Neural cell (in vitro differentiated cells): Measurements from ENCODE around the gene GPR183. TPM values are rescaled to one million over a fixed set of nuclear protein-coding genes. Genes with fewer than 3 reads are reported as not detected.

Experiments used
- H2AFZ ChIP-seq: fragments of 200-600, 300-800 bp; sonication (generic), shearing (Covaris generic); 2 replicates; pipeline ENCODE4 v1.6.0; 2014; ENCODE audit warnings: low read depth, mild to moderate bottlenecking, antibody characterized with exemption, low read length, moderate library complexity
- H3F3A ChIP-seq: fragments of 200-600 bp; shearing (Covaris generic); 2 replicates; pipeline ENCODE4 v1.6.1; 2016; ENCODE audit warnings: mild to moderate bottlenecking, moderate library complexity, mixed read lengths, antibody characterized with exemption, low read length; ENCODE audit not compliant: insufficient read depth, poor library complexity, severe bottlenecking
- H3K27ac ChIP-seq: fragments of 200-600, 300-800 bp; sonication (generic), shearing (Covaris generic); 2 replicates; pipeline ENCODE4 v1.5.1; 2014; ENCODE audit warnings: mild to moderate bottlenecking, low read length, moderate library complexity
- H3K27me3 ChIP-seq: fragments of 300-800, 200-600 bp; sonication (generic), shearing (Covaris generic); 2 replicates; pipeline ENCODE4 v1.6.0; 2014; ENCODE audit warnings: mild to moderate bottlenecking, low read depth, low read length, moderate library complexity; ENCODE audit not compliant: insufficient read depth
- H3K36me3 ChIP-seq: fragments of 300-800, 200-600 bp; sonication (generic), shearing (Covaris generic); 2 replicates; pipeline ENCODE4 v1.5.1; 2014; ENCODE audit warnings: mild to moderate bottlenecking, antibody characterized with exemption, low read length, moderate library complexity; ENCODE audit not compliant: insufficient read depth
- H3K4me2 ChIP-seq: fragments of 300-800, 200-600 bp; sonication (generic), shearing (Covaris generic); 2 replicates; pipeline ENCODE4 v1.6.0; 2014; ENCODE audit warnings: mild to moderate bottlenecking, low read length
- H3K4me3 ChIP-seq: fragments of 300-800, 200-600 bp; sonication (generic), shearing (Covaris generic); 2 replicates; pipeline ENCODE4 v1.5.1; 2014; ENCODE audit warnings: mild to moderate bottlenecking, low read length, moderate library complexity
- H3K79me2 ChIP-seq: fragments of 200-600 bp; shearing (Covaris generic); replicated peaks from 2 replicates; pipeline ENCODE4 v1.6.0; 2014; ENCODE audit warnings: mild to moderate bottlenecking, low read length, moderate library complexity; ENCODE audit not compliant: insufficient read depth
- H3K9ac ChIP-seq: fragments of 300-800, 200-600 bp; sonication (generic), shearing (Covaris generic); 2 replicates; pipeline ENCODE4 v1.6.1; 2016; ENCODE audit warnings: mild to moderate bottlenecking, low read length, mixed read lengths
- H3K9me2 ChIP-seq: fragments of 200-600 bp; shearing (Covaris generic); 2 replicates; pipeline ENCODE4 v1.6.1; 2016; ENCODE audit warnings: mild to moderate bottlenecking, low read length, mixed read lengths; ENCODE audit not compliant: insufficient read depth
- H3K9me3 ChIP-seq: fragments of 200-600, 300-800 bp; sonication (generic), shearing (Covaris generic); 2 replicates; pipeline ENCODE4 v1.6.1; 2016; ENCODE audit warnings: mild to moderate bottlenecking, mixed run types, low read length, moderate library complexity, mixed read lengths
- H4K20me1 ChIP-seq: fragments of 200-600 bp; shearing (Covaris generic); 2 replicates; pipeline ENCODE4 v1.6.1; 2016; ENCODE audit warnings: mild to moderate bottlenecking, mixed run types; ENCODE audit not compliant: insufficient read depth
- CTCF ChIP-seq: fragments of 450-650 bp; IDR thresholded peaks from 2 replicates; pipeline ENCODE4 v1.5.1; 2014; ENCODE audit warnings: antibody characterized with exemption, mild to moderate bottlenecking, moderate library complexity; ENCODE audit not compliant: poor library complexity, severe bottlenecking
- EP300 ChIP-seq: fragments of 450-650 bp; conservative IDR thresholded peaks from 2 replicates; pipeline ENCODE4 v1.6.1; 2014; ENCODE audit warnings: antibody characterized with exemption, mild to moderate bottlenecking, moderate library complexity; ENCODE audit not compliant: poor library complexity, severe bottlenecking
- EZH2 ChIP-seq: fragments of 200-600, 300-800 bp; shearing (Covaris generic), sonication (generic); IDR thresholded peaks from 2 replicates; pipeline ENCODE4 v1.6.1; 2014; ENCODE audit warnings: antibody characterized with exemption, low read length, borderline replicate concordance, mild to moderate bottlenecking; ENCODE audit not compliant: insufficient read depth, poor library complexity, severe bottlenecking
- MXI1 ChIP-seq: fragments of 450-650 bp; conservative IDR thresholded peaks from 2 replicates; pipeline ENCODE4 v1.6.1; 2014; ENCODE audit warnings: antibody characterized with exemption, mild to moderate bottlenecking; ENCODE audit not compliant: poor library complexity, severe bottlenecking
- POLR2AphosphoS5 ChIP-seq: IDR thresholded peaks from 2 replicates; pipeline ENCODE4 v1.6.1; 2012
- RAD21 ChIP-seq: fragments of 450-650 bp; conservative IDR thresholded peaks from 2 replicates; pipeline ENCODE4 v1.6.1; 2014; ENCODE audit warnings: antibody characterized with exemption, mild to moderate bottlenecking, moderate library complexity
- REST ChIP-seq: IDR thresholded peaks from 2 replicates; pipeline ENCODE4 v1.6.1; 2012; ENCODE audit warnings: borderline replicate concordance
- SMC3 ChIP-seq: fragments of 450-650 bp; conservative IDR thresholded peaks from 2 replicates; pipeline ENCODE4 v1.6.1; 2014; ENCODE audit warnings: antibody characterized with exemption, mild to moderate bottlenecking, moderate library complexity; ENCODE audit not compliant: poor library complexity
- TAF1 ChIP-seq: IDR thresholded peaks from 2 replicates; pipeline ENCODE4 v1.6.1; 2012; ENCODE audit warnings: low read depth
- polyA plus RNA-seq: library from polyadenylated mRNA; depleted of rRNA; stranded (reverse); fragments of >200 nt; gene quantifications from 2 replicates; pipeline ENCODE4 v1.2.3, GENCODE V29; 2014

Gene GPR183
- polyA plus RNA-seq, 1 donor from 2014 or later, result not detected

GRCh38 chr13:99356012-99356261 is 48.7 kb upstream of the GPR183 start:
- Histone ChIP-seq H3K4me2 (no peak overlapping the region), H3K27ac (no peak overlapping the region), H3K79me2 (no peaks in the 10 kb centered on the region), H3K36me3 (no peaks in the 10 kb centered on the region), H3K4me3 (no peak overlapping the region), H3K9me2 (no peaks in the 10 kb centered on the region), H2AFZ (no peak overlapping the region), H3F3A (no peaks in the 10 kb centered on the region), H4K20me1 (no peaks in the 10 kb centered on the region), H3K9ac (no peak overlapping the region), H3K27me3 (no peaks in the 10 kb centered on the region), H3K9me3 (no peaks in the 10 kb centered on the region)
- no peak for TF ChIP-seq CTCF
- no peak for TF ChIP-seq RAD21
- no peak for TF ChIP-seq REST
- TF ChIP-seq EZH2, result no peak
- no peak for TF ChIP-seq MXI1
- TF ChIP-seq EP300, result no peak
- TF ChIP-seq POLR2AphosphoS5, result no peak
- TF ChIP-seq TAF1, result no peak
- no peak for TF ChIP-seq SMC3

- no peak overlapping the region for H3K4me3 ChIP-seq
- no peaks in the 10 kb centered on the region for H4K20me1 ChIP-seq
- no peak overlapping the region for H3K9ac ChIP-seq
- H3K9me2 ChIP-seq, result no peaks in the 10 kb centered on the region
- H2AFZ ChIP-seq, result no peak overlapping the region
- no peaks in the 10 kb centered on the region for H3F3A ChIP-seq
- H3K36me3 ChIP-seq, result no peaks in the 10 kb centered on the region
- no peaks in the 10 kb centered on the region for H3K79me2 ChIP-seq
- no peak for TF ChIP-seq CTCF
- no peaks in the 10 kb centered on the region for H3K27me3 ChIP-seq
- H3K9me3 ChIP-seq, result no peaks in the 10 kb centered on the region
- no peak overlapping the region for H3K4me2 ChIP-seq
- no peak overlapping the region for H3K27ac ChIP-seq
These were observed 48.2 kb upstream of the GPR183 start for GRCh38 chr13:99355267-99356011.
